DOHH2 (cell line): Measurements from ENCODE around the gene LCA5L.

Source experiments
- H3F3A ChIP-seq: fragments of 200-600 bp; sonication (generic), shearing (Covaris generic); 2 replicates; pipeline ENCODE4 v1.6.0; 2016; ENCODE audit warnings: antibody characterized with exemption, mild to moderate bottlenecking; ENCODE audit not compliant: control insufficient read depth, insufficient read depth
- H3K27ac ChIP-seq: fragments of 200-600 bp; sonication (generic); 2 replicates; pipeline ENCODE4 v1.5.1; 2014; ENCODE audit warnings: low read depth, mild to moderate bottlenecking, low read length, moderate library complexity
- H3K27me3 ChIP-seq: fragments of 200-600 bp; sonication (generic); 2 replicates; pipeline ENCODE4 v1.6.1; 2014; ENCODE audit warnings: mild to moderate bottlenecking, low read length, mixed read lengths; ENCODE audit not compliant: control insufficient read depth
- H3K36me3 ChIP-seq: fragments of 200-600 bp; sonication (generic); 2 replicates; pipeline ENCODE4 v1.6.1; 2014; ENCODE audit warnings: mild to moderate bottlenecking, low read length, moderate library complexity, mixed read lengths; ENCODE audit not compliant: control insufficient read depth
- H3K4me1 ChIP-seq: fragments of 200-600 bp; sonication (generic); 2 replicates; pipeline ENCODE4 v1.6.1; 2014; ENCODE audit warnings: mild to moderate bottlenecking, low read length, mixed read lengths; ENCODE audit not compliant: control insufficient read depth
- H3K4me2 ChIP-seq: fragments of 200-600 bp; sonication (generic); 2 replicates; pipeline ENCODE4 v1.6.0; 2014; ENCODE audit warnings: mild to moderate bottlenecking, low read length, moderate library complexity
- H3K4me3 ChIP-seq: fragments of 200-600 bp; sonication (generic); 2 replicates; pipeline ENCODE4 v1.5.1; 2014; ENCODE audit warnings: mild to moderate bottlenecking, low read length, mixed read lengths
- H3K79me2 ChIP-seq: fragments of 200-600 bp; sonication (generic); 2 replicates; pipeline ENCODE4 v1.6.1; 2014; ENCODE audit warnings: mild to moderate bottlenecking, low read length, mixed read lengths; ENCODE audit not compliant: control insufficient read depth
- H3K9me2 ChIP-seq: fragments of 200-600 bp; sonication (generic); replicated peaks from 2 replicates; pipeline ENCODE4 v1.6.1; 2014; ENCODE audit warnings: mild to moderate bottlenecking, low read length, mixed read lengths; ENCODE audit not compliant: control insufficient read depth
- H3K9me3 ChIP-seq: fragments of 200-600 bp; sonication (generic); 2 replicates; pipeline ENCODE4 v1.6.1; 2014; ENCODE audit warnings: antibody characterized with exemption, low read length, mixed read lengths; ENCODE audit not compliant: control insufficient read depth, insufficient read depth
- H4K20me1 ChIP-seq: fragments of 200-600 bp; sonication (generic); 2 replicates; pipeline ENCODE4 v1.6.0; 2014; ENCODE audit warnings: low read depth, mild to moderate bottlenecking, antibody characterized with exemption, low read length, moderate library complexity; ENCODE audit not compliant: control insufficient read depth, insufficient read depth
- EZH2phosphoT487 ChIP-seq: fragments of 200-600 bp; sonication (generic); IDR thresholded peaks from 2 replicates; pipeline ENCODE4 v1.6.1; 2017; ENCODE audit warnings: borderline replicate concordance, mild to moderate bottlenecking, antibody characterized with exemption, low read length, moderate library complexity, mixed read lengths
- TF ChIP-seq, protein P1 (sequence below): fragments of 200-600 bp; sonication (generic); IDR thresholded peaks from one replicate; pipeline ENCODE4 v1.5.1; 2014; ENCODE audit warnings: antibody characterized with exemption, mild to moderate bottlenecking, low read depth, low read length; ENCODE audit not compliant: poor library complexity, severe bottlenecking

The LCA5L gene

DNA sequence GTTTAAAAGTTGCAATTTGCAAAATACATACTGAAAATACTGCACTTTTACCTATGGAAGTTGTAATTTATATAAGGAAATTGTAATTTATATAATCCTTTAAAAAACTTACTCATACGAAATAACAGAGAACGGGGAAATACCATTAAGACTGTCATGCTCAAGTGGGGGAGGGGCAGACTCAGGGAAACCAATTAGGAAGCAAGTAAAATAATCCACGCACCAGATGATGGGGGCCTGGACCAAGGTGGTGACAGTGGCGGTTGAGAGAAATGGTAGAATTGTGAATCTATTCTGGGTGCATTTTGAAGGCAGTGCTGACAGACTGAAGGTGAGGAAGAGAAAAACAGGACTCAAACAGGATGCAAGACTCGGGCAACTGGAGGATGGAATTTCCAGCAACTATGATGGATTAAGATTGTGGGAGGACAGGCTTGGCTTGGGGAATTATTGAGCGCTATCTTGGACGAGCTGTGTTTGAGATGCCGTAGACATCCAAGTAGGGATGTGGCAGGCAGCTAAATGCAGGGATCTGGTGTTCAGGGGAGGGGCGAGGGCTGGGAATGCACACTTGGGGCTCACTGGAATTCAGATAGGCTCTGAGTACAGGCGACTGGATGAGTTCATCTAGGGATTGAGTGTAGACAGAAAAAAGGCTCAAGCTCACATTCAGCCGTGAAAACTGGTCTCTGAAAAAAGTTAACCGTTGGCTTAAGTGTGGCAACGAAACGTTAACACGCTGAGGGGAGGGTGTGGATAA, 977 bp downstream of the LCA5L start:
- Histone ChIP-seq H3K4me2 (peak overlapping the region; percentile 85), H4K20me1 (no peaks in the 10 kb centered on the region), H3F3A (no peaks in the 10 kb centered on the region; the same call in 1 of the 2 replicates), H3K4me1 (peaks cover 16% of the 10 kb centered on the region), H3K9me3 (no peaks in the 10 kb centered on the region), H3K27me3 (no peaks in the 10 kb centered on the region), H3K36me3 (no peaks in the 10 kb centered on the region), H3K4me3 (peak overlapping the region; percentile 84), H3K9me2 (no peaks in the 10 kb centered on the region), H3K27ac (no peak overlapping the region), H3K79me2 (no peaks in the 10 kb centered on the region; the same call in 1 of the 2 replicates)
- no peak for TF ChIP-seq EZH2phosphoT487
- TF ChIP-seq, protein P1, sequence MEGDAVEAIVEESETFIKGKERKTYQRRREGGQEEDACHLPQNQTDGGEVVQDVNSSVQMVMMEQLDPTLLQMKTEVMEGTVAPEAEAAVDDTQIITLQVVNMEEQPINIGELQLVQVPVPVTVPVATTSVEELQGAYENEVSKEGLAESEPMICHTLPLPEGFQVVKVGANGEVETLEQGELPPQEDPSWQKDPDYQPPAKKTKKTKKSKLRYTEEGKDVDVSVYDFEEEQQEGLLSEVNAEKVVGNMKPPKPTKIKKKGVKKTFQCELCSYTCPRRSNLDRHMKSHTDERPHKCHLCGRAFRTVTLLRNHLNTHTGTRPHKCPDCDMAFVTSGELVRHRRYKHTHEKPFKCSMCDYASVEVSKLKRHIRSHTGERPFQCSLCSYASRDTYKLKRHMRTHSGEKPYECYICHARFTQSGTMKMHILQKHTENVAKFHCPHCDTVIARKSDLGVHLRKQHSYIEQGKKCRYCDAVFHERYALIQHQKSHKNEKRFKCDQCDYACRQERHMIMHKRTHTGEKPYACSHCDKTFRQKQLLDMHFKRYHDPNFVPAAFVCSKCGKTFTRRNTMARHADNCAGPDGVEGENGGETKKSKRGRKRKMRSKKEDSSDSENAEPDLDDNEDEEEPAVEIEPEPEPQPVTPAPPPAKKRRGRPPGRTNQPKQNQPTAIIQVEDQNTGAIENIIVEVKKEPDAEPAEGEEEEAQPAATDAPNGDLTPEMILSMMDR = no peak

DNA sequence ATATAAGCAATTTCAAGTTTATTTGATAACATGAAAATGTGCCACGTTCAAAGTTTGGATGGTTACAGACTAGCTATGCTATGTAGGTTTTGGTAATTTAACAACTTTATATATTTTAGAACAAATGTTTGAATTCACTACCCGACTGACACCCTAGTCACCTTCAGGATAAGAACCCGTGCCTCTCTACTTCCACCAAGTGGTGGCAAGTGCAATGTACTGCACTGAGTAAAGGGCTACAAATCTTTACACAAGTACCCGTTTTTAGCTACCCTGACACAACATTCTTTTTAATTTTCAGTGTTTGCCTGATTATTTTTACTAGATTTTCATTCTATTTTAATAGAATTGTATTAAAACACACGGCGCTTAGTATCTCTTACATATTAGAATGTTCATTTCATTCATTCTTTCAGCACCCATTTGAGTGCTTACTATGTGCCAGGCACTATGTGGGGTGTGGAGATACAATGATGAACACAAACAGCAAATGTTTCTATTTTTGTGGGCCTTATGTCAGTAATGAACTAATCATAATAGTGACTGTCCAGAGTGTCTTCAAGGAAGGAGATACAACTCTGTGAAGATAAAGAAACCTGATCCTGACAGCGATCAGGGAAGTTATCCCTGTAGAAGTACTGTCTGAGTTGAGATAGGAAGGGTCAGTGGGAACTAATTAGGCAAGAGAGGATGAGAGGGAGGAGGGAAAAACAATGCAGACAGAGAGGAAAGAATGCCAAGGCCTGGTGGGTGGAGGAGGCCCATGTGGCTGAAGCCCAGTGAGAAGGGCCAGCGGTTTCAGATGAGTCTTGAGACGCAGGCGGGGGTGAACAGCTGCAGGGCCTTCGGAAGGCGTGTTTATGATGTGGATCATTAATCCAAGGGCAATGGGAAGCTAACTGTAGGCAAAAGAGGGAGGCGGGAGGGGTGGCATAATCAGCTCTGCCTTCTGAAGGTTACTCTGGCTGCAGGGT, 3.8 kb downstream of the LCA5L start:
- no peaks in the 10 kb centered on the region for H4K20me1 ChIP-seq
- no peaks in the 10 kb centered on the region; the same call in 1 of the 2 replicates for H3K79me2 ChIP-seq
- no peaks in the 10 kb centered on the region for H3K27me3 ChIP-seq
- peaks cover 16% of the 10 kb centered on the region for H3K4me1 ChIP-seq
- no peaks in the 10 kb centered on the region for H3K36me3 ChIP-seq
- no peak overlapping the region for H3K4me2 ChIP-seq
- H3K27ac ChIP-seq = no peak overlapping the region
- H3K4me3 ChIP-seq = no peak overlapping the region
- no peaks in the 10 kb centered on the region; the same call in 1 of the 2 replicates for H3F3A ChIP-seq
- H3K9me3 ChIP-seq = no peaks in the 10 kb centered on the region
- no peak for TF ChIP-seq EZH2phosphoT487
- TF ChIP-seq, protein P1 = peak; percentile 77
- H3K9me2 ChIP-seq = no peaks in the 10 kb centered on the region

DNA sequence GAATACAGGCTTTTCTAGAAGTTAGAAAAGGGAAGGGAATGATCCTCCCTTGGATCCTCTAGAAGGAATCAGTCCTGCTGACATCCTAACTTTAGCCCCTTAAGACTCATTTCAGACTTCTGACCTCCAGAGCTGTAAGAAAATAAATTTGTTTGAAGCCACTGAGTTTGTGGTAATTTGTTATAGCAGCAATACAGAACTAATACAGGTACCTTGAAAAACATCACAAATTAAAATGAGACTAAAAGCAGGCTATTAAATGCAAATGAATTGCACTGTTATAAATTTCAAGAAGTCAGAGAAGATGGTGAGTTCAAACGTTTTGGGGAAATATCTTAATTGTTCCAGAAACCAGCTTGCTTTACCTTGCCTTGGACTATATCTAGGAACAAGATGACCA, 6.3 kb downstream of the LCA5L start:
- Histone ChIP-seq H3K4me1 (no peaks in the 10 kb centered on the region), H3F3A (no peaks in the 10 kb centered on the region), H3K4me3 (no peak overlapping the region), H3K27ac (no peak overlapping the region), H3K79me2 (no peaks in the 10 kb centered on the region), H3K36me3 (no peaks in the 10 kb centered on the region), H3K9me3 (no peaks in the 10 kb centered on the region), H3K9me2 (no peaks in the 10 kb centered on the region), H4K20me1 (no peaks in the 10 kb centered on the region), H3K4me2 (no peak overlapping the region), H3K27me3 (no peaks in the 10 kb centered on the region)
- no peak for TF ChIP-seq EZH2phosphoT487
- TF ChIP-seq, protein P1 = no peak
